HG02588 (cell line): ENCODE measurements around the gene PPP1R37.

Source experiments
- ATAC-seq: cut with Tn5 transposase; IDR thresholded peaks from one replicate; pipeline ENCODE4 v1.9.1; 2021; ENCODE audit warnings: mild to moderate bottlenecking, moderate library complexity; ENCODE audit not compliant: unreplicated experiment

PPP1R37 gene

DNA sequence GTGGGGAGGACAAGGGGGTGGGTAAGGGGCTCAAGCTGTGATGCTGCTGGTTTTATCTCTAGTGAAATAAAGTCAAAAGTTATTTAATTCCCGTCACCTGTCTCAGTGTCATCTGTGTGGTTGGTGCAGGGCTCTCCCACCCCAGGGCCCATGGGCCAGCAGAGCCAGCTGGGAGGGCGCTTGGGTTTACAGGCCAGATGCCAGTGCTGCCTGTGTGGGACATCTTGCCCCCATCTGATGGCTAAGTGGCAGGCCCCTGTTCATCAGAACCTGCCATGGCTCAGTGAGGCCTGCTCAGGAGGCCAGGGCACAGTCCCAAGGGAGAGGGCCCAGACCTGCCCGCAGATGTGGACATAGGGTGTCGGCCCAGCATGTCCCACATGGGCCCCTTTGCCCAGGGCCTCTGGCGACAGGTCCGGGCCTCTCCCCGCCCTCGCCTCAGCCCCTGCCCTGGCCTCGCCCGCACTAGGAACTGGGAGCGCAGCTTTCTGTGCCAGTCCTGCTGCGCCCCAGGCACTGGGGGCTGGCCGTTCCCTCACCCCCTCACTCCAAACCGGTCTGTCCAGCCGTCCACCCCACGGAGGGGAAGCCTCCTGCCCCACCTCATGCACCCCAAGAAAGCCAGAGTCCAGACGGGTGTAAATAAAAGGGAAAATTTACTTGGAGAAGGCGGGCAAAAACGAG is 22.0 kb upstream of the PPP1R37 start:
- ATAC-seq, result no peak

DNA sequence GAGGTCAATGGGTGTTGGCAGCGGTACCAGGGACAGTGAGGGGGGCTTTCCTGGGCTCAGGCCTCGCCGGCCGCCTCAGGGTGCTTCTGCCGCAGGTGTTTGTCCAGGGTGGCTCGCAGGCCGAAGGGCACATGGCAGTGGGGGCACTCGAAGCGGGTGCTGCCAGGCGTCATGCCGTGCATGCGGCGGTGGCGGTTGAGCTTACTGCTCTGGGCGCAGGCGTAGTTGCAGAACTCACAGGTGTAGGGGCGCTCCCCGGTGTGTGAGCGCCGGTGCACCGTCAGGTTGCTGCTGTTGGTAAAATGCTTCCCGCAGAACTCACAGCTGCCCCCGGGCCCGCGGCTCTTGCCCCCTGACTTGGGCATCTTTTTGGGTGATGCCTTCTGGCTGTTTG is 21.4 kb upstream of the PPP1R37 start:
- ATAC-seq, result no peak

DNA sequence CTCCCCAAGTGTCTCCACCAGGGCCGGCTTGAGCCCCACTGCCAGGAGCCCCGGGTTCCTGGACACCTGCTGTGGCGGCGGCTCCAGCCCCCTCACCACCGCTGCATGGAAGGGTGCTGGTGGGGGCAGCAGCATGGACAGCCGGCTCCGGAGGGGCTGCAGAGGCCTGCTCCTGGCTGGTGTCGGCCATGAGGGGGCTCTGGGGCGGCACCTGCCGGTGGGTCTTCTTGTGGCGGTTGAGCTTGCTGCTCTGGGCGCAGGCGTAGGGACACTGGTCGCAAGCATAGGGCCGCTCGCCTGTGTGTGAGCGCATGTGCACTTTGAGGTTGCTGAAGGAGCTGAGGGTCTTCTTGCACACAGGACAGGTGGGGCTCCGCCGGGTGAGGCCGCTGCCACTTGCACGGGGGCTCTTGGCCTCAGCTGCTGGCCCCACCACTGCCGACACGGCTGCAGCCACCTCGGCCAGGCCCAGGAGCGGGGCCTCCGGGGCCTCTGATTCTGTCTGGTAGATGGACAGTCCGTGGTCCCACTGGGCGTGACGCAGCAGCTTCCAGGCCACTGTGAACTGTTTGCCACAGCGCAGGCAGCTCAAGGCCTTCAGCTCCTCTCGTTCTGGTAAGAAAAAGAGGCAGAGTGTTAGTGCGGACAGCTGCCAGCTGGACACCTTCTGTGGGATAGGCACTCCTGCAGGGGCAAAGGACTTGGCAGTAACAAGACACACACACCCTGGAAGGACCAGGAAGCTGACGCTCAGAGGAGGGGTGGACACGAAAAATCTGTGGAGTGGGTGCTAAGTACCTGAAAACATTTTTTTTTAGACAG is 20.8 kb upstream of the PPP1R37 start:
- ATAC-seq, result no peak

DNA sequence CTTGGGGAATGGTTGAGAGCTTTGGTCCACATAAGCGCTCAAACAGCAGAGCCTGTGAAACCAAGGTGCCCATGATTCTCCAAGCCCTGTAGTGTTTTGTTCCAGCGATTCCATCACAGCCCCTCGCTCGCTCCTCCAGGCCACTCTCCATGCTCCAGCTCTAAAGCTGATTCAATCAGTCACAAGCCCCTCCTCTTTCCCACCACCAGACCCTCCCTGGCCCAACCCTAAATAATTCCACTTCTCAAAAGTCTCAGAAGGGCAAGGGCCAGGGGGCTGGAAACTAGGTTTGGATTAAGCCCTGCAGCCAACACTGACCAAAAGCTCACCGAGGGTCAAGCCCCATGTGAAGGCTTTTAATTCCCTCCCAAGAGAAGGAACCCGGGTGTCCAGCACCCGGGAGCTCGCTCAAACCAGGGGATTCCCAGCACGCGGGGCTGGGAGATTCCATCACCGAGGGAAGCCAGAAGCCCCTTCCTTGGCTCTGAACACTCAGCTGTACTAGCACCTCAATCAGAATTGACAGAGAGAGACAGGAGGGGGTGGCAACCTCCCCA is 18.2 kb upstream of the PPP1R37 start:
- no peak for ATAC-seq

DNA sequence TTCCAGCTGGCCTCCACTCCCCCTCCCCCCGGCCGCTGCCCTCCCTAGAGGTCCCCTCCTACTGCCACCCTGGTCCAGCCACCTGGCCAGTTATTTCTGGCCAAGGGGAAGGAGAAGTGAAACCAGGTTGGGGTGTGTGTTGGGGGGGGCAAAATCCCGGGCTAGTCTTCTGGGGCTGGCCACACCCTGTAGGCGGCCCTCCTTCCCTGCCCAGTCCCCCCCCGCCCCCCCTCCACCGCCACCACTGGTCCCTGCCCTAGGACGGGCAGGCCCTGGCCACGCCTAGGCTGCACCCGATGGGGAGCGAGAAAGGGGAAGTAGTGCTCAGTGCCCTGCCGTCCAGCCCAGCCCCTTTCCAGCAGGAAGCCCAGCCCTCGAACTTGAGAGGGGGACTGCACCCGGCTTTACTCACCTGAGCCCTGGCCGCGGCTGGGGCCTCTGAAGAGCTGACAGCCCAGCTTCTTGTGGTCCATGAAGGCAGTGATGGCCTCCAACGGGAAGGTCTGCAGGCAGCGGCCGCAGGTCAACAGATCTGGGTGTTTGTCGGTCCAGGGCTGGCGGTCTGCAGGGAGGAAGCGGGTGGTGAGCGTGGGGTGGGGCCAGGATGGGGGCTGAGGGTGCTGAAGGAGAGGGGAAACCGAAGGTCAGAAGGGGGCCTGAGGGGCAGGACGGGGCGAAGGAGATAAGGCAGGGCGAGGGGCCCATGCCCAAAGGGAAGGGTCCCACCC is 17.5 kb upstream of the PPP1R37 start:
- ATAC-seq, result peak; percentile 56

DNA sequence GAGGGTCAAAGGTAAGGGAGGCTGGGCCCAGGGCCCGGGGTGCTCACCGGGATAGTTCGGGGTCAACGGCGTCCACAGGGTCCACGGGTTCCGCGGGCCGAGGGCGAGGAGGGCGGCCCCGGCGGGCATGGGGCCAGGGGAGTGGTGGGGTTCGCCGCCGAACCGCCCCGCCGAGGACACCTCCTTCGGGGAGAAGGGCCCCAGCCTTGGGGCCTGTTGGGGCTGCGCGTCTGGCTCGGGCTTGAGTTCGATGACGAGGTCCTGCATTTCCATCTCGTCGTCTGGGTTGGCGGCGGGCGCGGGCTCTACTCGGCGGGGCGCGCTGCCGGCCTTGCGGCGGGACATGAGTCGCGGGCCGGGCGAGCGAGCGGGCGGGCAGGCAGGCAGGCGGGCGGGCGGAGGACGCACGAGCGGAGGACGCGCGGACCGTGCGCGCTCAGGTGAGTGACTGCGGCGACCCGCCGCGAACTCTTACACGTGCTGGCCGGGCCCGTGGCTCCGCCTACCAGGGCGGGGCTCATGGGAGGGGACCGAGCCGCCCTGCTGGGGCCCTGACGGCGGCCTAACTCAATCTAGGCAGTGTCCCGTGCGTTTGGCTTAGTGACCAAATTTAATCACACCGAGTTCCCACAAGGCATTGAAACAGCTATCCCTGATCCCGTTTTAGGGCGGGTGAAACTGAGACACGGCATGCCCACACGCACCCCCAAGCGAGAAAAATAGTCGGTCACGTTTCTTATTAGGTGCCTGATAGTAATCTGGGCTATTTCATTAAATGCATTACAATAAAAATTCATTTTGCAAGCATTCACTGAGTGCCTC is 16.7 kb upstream of the PPP1R37 start, which contains the start of gene ZNF296:
Gene ZNF296 (minus strand): TSS at position 450 of the 822 bp plus-strand sequence. CDS start 105 bp downstream, at position 345.
- peak; percentile 39 for ATAC-seq

DNA sequence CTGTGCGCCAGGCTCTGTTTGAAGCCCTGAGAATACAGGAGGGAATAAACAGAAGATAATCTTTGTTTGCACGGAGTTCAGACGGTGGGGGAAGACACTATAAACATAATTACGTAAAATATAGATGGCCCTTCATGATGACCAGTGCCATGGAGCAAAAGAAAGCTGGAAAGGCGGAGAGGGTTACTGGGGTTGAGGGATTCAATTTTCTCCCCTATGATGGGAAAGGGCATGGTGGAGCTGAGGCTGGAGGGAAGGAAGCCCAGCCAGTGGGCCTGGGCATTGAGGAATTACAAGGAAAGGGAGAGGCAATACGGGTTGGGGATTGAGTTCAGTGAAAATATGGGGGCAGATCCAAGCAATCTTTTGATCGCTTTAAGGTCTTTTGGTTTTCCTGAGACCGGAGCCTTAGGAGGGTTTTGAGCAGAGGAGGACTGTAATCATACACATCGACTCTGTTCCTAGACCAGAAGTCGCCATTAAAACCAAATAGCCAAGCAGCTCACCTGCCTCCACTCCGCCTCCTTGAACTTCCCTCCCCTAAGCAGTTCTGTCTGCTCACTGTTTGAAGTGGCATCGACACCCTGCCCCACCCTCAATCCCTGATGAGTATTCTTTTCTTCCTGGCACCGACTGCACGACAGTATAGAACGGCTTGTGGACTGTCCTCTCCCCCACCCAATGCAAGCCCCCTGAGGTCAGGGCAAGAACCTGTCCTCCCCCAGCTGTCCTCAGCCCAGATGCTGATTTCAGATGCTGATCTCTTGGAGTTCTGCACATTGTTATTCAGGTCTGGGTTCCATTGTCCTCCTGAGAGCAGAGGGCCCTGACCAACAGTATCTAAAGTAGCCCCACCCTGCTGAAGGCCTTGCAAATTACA is 15.9 kb upstream of the PPP1R37 start:
- ATAC-seq, result no peak

DNA sequence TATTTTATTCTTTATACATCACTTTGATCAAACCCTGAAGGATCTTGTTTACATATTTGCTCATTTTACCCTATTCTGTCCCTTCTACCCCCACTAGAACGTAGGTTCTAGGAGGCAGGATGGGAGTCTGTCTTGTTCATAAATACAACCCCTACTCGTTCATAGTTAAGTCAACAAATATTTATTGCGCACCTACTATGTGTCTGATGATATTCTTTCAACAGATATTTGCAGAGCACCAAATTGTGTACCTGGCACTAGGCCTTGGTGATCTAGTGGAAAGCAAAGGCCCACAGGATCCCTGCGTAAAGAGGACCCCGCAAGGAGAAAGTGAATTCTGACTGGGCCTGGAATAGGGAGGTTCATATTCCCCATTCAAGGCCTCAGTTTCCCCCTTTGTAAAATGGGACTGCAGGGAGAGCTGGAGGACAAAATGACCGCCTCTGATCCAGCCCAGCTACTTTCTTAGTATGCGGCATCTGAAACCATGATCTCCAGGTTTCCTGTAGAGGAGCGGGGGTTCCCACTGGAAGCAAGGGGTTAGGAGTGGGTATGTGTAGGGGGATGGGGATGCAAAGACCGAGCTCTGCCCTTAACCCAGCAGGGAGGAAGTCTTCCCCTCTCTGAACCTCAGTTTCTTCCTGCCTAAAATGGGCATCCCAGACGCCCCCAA is 14.5 kb upstream of the PPP1R37 start:
- no peak for ATAC-seq

DNA sequence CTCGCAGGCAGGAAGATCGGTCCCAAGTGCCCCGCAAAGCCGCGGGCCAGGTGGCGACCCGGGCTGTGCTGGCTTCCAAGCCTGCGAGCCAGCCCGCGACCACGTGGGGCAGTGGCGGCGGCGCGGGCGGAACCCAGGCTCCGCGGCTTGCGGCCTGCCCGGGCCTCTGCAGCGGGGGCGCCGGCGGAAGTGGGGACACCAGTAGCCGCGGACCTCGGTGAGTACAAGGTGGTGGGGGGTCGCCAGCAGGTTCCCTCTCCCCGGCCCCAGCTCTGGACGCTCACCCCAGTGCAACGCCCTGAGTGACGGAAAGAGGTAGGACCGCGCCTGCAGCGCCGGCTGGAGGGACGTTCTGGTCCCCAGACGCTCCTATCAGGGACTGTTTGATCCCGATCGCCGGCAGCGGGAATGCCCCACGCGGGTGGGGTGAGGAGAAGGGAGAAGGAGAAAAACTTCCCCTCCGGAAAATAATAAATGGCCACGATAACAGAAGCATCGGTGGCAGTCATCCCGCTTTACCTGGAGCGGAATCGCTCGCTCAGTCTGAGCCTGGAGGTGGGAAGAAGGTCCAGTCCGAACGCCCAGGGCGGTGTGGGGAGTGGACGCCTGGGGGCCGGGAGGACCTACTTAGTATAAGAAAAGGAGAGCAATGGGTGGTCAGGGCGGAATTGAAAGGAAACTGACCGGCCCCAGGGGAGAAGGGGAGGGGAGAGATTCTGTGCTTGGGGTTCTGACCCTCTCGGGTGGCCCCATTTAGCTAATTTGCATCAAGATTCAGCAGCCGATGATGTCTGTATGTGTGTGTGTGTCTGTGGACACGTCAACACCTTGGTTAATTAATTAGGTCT is 13.7 kb upstream of the PPP1R37 start, which contains the start of gene GEMIN7:
Gene GEMIN7 (plus strand): TSS at position 198 of the 848 bp plus-strand sequence. CDS start 10,855 bp downstream, outside the sequence.
- no peak for ATAC-seq

DNA sequence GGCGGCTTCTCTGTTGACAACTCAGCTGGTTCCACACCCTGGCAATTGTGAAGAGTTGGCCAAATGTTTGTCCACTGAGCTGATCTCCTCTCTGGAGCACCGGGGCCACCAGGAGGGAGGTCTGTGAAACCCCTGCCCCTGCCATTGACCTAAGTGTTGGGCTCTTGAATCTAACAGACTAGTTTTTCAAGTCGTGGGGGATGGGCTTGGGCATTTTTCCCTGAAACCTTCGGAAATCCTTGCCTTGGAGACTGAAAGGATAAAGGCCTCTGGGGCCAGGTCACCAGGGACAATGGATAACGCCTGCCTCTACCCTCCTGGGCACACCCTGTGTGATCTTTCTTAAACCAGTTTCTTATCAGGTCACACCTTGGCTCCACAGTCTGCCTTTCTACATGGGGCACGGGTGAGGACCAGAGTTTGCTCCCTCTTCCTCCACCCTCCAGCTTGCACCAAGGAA is 13.0 kb upstream of the PPP1R37 start:
- ATAC-seq, result no peak

DNA sequence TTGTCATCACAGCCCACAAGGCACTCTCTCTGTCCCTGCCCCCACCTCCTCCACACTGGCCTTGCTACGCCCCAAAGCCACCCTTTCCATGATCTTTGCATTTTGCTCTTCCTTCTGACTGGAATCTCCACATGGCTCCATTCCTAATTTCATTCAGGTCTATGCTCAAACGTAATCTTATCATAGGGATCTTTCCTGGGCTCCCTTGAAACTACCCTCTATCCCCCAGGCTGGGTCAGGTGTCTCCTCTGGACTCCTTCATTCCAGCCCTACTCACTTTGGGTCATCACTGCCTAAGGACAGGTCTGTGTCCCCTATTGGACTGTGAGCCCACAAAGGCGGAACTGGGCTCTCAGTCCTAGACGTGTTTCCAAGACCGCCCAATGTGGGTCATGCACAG is 10.8 kb upstream of the PPP1R37 start:
- no peak for ATAC-seq

DNA sequence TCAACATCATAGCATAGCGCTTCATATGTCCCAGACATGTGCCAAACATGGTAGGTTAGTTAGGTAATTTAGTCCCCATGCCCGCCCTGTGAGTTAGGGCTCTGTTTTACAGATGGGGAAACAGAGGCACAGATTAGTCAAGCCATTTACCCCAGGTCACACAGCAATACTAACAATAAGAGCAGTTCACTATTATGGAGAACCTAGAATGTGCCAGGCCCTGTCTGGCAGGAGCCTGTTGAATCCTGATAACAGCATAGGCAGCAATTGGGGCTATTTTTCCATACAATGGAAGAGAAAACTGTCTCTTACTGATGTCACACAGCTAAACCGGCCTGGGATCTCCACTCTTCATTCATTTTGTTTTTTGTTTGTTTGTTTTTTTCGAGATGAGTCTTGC is 6.5 kb upstream of the PPP1R37 start:
- no peak for ATAC-seq

DNA sequence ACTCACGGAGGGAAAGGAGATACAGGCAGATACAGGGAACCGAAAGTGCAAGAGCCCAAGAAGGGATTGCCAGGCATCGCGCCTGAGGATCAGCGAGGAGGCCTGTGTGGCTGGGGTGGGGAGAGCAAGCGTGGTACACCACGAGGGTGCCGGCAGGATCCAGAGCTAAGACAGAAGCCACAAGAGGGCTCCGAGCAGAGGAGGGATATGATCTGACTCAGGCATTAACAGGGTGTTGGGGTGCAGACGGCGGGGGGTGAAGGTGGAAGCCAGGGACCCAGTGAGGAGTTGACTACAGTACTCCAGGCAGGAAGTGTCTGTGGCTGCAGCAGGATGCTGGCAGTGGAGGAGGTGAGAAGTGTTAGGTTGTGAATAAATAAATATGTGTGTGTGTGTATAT is 5.4 kb upstream of the PPP1R37 start:
- ATAC-seq, result no peak

DNA sequence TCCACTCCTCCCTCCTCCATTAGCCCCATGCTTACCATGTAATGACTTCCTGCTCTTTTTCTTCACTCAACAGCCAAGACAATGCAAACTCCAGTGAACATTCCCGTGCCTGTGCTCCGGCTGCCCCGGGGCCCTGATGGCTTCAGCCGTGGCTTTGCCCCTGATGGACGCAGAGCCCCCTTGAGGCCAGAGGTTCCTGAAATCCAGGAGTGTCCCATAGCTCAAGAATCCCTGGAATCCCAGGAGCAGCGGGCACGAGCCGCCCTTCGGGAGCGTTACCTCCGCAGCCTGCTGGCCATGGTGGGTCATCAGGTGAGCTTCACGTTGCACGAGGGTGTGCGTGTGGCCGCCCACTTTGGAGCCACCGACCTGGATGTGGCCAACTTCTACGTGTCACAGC is 2.9 kb upstream of the PPP1R37 start:
- no peak for ATAC-seq

DNA sequence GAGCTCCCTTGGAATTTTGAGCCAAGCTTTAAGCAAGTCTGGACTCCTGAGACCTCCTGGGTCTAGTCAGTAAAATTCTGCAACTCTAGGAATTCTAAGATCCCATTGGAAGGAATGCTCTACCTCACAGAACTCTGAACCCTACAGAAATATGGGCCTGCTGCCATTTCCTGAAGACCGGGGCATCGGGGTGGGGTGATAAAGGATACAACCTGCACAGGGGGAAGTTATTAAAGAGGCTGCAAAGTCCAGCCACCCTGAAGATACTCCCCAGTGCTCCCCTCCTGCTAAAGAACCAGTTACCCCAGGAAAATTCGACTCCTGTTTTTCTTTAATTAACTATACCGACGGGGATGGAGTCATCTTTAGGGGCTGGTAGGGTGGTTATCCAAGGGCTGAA is 2.4 kb upstream of the PPP1R37 start:
- no peak for ATAC-seq

DNA sequence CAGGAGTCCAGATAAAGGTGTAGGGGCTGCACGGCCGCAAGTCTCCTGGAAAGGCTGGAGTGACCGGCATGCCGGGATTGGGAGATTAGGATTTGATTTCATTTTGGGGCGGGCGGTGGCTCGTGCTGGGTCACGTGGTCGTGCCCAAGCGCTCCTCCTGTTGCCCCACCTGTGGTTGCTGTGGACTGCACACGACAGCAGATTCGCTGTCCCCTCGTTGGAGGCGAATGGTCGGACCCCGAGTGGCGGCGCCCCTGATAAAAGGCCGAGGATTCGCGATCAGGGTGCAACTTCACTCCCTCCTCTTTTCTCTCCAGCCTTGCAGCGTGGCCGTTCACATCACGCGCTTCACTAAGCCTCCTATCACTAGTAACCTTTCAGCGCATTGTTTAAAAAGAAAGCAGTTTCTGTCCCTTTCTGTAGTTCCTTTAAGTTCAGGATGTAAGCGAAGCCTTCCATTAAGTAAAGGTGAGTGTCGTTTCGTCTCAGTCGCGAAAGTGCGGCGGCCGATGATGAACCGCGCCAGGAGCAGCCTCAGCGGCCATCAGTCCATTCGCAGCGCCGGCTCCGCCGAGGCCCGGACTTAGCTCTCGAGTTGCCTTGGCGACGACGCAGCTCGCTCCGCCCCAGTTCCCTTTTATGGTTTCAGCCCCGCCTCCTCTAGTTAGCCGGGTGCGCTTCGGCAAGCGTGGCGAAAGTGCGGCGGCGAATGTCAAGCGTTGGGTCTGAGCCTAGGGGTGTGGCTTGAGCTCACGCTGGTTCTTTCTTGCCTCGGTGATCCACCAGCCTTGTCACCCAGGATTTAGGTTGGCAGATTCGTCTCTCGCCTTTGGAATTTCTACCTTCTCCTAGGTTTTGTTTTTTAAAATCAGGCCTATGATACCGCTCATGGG is 1.7 kb upstream of the PPP1R37 start:
- ATAC-seq, result peak; percentile 43

DNA sequence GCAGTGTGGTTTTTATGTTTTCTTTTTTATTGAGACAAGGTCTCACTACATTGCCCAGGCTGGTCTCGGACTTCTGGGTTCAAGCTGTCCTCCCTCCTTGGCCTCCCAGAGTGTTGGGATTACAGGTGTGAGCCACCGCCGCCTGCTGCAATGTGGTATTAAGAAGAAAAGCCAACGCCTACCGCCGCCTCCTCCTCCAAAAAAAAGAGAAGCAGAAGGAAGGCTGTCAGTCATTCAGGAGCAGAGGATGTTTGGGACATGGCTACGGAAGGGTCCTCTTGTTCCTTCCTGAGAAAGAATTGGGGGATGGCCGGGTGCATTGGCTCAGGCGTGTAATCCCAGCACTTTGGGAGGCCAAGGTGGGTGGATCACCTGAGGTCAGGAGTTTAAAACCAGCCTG is 1.2 kb downstream of the PPP1R37 start:
- ATAC-seq, result no peak
